ENCODE data around the gene MARCHF10. TPM values are rescaled to one million over a fixed set of nuclear protein-coding genes. Genes with fewer than 3 reads are reported as not detected.

Gene MARCHF10
- total RNA-seq, 4 donors from 2014 or later = under 0.01 to 0.41 (median 0.18) TPM; not detected in 1

DNA sequence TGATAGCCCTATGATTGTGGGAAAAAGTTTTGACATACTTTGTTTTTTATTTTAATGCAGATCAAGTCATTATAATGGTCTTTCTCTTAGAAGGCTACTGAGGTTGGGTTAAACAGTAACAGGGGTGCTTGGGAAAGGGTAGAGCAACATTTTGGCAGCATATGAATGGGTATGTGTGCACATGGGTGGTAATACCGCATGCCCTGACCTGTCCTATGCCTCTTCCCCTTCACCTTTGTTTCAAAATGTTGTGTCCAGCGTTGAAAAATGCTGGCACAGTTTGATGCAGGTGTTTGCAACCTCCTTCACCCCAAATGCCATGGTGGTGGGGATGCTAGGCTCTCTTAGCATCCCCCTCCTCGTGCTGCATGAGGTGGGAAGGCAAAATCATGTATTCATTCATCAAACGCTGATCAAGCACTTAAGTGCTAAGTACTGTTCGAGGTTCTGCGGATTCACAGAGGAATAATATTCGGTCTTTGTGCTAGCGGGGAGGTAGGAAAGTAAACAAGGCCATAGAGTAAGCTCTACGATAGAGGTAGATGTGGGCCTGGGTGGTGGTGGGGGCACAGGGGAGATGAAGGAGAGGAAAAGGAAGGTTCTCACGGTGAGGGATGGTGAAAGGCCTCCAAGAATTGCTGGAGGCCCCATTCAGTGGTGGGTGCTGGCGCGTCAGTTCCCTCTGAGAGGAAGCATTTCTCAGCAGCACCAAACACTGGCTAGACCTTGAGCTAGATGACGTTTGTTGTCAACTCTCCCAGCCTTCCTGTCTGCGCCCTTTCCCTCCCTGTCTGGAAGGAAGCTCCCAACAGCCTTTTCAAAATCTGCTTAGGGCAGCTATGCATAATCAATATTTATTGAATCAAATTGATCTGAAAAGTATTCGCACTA lies 13.3 kb upstream of the MARCHF10 start:
- DNase-seq = no peak
- H3K27me3 ChIP-seq = no peaks in the 10 kb centered on the region
- intact Hi-C loops (cut with DNase I; ENCODE audit: low total_unique reads) = no loop called here
- TF ChIP-seq, protein P1, sequence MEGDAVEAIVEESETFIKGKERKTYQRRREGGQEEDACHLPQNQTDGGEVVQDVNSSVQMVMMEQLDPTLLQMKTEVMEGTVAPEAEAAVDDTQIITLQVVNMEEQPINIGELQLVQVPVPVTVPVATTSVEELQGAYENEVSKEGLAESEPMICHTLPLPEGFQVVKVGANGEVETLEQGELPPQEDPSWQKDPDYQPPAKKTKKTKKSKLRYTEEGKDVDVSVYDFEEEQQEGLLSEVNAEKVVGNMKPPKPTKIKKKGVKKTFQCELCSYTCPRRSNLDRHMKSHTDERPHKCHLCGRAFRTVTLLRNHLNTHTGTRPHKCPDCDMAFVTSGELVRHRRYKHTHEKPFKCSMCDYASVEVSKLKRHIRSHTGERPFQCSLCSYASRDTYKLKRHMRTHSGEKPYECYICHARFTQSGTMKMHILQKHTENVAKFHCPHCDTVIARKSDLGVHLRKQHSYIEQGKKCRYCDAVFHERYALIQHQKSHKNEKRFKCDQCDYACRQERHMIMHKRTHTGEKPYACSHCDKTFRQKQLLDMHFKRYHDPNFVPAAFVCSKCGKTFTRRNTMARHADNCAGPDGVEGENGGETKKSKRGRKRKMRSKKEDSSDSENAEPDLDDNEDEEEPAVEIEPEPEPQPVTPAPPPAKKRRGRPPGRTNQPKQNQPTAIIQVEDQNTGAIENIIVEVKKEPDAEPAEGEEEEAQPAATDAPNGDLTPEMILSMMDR (IDR thresholded peaks at IDR 0.05) = no peak
- TF ChIP-seq POLR2A (IDR thresholded peaks at IDR 0.05) = no peak
- H3K4me3 ChIP-seq = no peak overlapping the region
- no peaks in the 10 kb centered on the region for H3K36me3 ChIP-seq
- H3K27ac ChIP-seq = no peak overlapping the region
- no peaks in the 10 kb centered on the region for H3K9me3 ChIP-seq
- H3K4me1 ChIP-seq = no peaks in the 10 kb centered on the region

DNA sequence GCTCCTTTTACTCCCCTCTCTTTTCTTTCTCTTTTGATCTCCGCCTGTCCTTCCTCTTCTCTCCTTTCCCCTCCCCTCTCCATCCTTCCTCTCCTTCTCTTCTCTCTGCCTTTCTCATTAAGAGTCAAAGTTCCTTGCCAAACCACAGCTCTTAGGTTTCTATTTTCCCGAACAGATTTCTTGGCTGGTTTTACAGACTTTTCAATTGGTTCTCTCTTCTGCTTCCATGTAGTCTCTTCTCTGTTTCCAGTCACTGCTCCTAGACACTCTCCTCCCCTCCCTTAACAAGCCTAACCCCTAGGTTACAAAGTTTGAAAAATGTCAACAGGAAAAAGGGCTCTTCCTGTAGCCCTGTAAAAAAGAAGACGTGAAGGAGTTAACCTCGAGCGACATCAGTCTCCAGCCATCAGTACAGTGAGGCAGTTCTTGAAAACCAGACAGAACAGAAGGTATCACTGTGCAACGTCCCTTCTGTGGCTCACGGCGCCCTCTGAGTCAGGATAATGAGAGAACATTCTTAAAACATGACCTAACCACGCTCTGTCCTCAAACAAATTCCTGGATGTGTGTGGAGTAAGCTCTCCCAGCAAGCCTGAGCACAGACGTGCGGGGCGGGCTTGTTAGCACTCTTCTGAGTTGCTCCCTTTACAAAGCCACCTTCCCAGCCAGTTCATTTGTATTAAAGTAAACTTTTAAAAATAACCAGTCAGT lies 11.6 kb upstream of the MARCHF10 start:
- Histone ChIP-seq H3K4me1 (no peaks in the 10 kb centered on the region), H3K27me3 (no peaks in the 10 kb centered on the region), H3K4me3 (no peak overlapping the region), H3K9me3 (no peaks in the 10 kb centered on the region), H3K36me3 (no peaks in the 10 kb centered on the region), H3K27ac (peak overlapping the region; percentile 53 to 55)
- DNase-seq = peak; percentile 58 to 62
- TF ChIP-seq, protein P1 (IDR thresholded peaks at IDR 0.05) = no peak
- no peak for TF ChIP-seq POLR2A (IDR thresholded peaks at IDR 0.05)
- intact Hi-C loops (cut with DNase I; ENCODE audit: low total_unique reads) = no loop called here

DNA sequence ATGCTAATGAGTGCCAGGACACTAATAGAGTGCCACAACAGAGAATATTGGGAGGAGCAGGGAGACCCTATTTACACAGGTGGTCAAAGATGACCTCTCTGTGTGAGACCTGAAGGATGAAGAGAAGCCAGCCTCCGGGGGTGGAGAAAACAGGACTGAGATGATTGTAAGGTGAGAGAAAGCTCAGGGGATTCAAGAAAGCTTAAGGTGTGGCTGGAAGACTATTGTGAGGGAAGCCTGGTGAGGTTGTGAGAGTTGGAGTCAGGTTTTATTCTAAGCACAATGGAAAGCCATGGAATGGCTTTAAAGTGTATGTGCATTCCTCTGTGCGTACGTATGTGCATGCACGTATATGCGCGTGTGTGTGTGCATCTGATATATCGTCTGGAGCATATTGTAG lies 10.4 kb upstream of the MARCHF10 start:
- Histone ChIP-seq H3K36me3 (no peaks in the 10 kb centered on the region), H3K4me1 (no peaks in the 10 kb centered on the region), H3K9me3 (no peaks in the 10 kb centered on the region), H3K27ac (no peak overlapping the region), H3K4me3 (no peak overlapping the region), H3K27me3 (no peaks in the 10 kb centered on the region)
- no peak for TF ChIP-seq POLR2A (IDR thresholded peaks at IDR 0.05)
- TF ChIP-seq, protein P1 (IDR thresholded peaks at IDR 0.05) = no peak
- DNase-seq = no peak
- intact Hi-C loops (cut with DNase I; ENCODE audit: low total_unique reads) = no loop called here

DNA sequence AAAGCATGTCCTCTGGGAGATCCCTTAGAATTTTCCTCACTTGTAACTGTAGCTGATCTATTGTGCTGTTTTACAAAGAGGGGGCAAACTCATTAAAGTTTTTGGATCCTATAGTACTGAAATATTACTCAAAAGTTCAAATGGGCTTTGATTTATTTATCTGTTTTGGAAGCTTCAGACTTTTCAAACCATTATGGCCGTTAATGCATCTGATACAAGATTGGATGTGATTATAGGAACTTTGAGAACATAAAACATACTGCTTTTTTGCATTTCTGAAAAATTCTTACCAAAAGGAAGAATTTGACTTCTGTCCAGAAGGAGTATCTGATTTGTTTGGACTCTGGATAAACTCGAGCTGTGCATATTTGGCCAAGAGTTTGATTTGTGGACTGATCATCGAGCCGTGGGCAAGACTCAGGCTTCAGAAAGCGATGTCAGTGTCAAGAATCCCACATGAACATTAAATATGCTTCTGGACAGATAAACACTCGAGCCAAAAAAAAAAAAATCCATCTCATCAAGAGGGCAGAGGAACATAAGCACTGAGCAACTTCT lies 8.2 kb upstream of the MARCHF10 start:
- Histone ChIP-seq H3K27me3 (no peaks in the 10 kb centered on the region), H3K4me3 (no peak overlapping the region), H3K9me3 (no peaks in the 10 kb centered on the region), H3K36me3 (no peaks in the 10 kb centered on the region), H3K4me1 (no peaks in the 10 kb centered on the region), H3K27ac (no peak overlapping the region)
- no peak for TF ChIP-seq POLR2A (IDR thresholded peaks at IDR 0.05)
- TF ChIP-seq, protein P1 (IDR thresholded peaks at IDR 0.05) = no peak
- DNase-seq = no peak
- intact Hi-C loops (cut with DNase I; ENCODE audit: low total_unique reads) = no loop called here

DNA sequence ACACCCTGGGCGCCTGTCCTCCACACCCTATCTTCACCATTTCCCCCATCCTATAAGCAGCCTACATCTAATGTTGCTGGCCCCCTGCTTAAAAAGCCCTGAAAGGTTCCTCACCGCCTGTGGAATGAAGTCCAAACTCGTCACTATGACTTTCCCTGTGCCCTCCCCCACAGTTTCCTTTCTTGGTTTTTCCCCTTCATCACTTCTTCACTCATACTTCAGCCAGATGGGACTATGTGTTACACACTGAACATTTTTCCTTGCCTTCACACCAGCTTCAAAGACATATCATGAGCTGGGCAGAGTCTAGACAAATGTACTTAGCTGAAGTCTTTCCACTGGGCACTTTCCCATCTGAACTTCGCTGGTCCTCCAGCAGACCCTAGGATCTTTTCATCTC lies 1.5 kb upstream of the MARCHF10 start:
- intact Hi-C loops (cut with DNase I; ENCODE audit: low total_unique reads) = no loop called here
- H3K27ac ChIP-seq = no peak overlapping the region
- H3K27me3 ChIP-seq = no peaks in the 10 kb centered on the region
- no peaks in the 10 kb centered on the region for H3K36me3 ChIP-seq
- no peak overlapping the region for H3K4me3 ChIP-seq
- no peaks in the 10 kb centered on the region for H3K9me3 ChIP-seq
- TF ChIP-seq POLR2A (IDR thresholded peaks at IDR 0.05) = no peak
- TF ChIP-seq, protein P1 (IDR thresholded peaks at IDR 0.05) = no peak
- no peak for DNase-seq
- H3K4me1 ChIP-seq = peaks cover 0 to 8% of the 10 kb centered on the region in 2 donors
